ENCODE measurements around the gene GRM8. TPM values are rescaled to one million over a fixed set of nuclear protein-coding genes. Genes with fewer than 3 reads are reported as not detected.

Gene GRM8
- total RNA-seq, 1 experiment from 2014 or later, result not detected

GRCh38 chr7:127119517-127119916 lies 133.2 kb downstream of the GRM8 start:
- intact Hi-C loops (cut with micrococcal nuclease; ENCODE audit: unreplicated experiment) (no loop called here), in situ Hi-C loops (cut with HindIII; ENCODE audit: low pct_unique_long_range_greater_than_20kb, low sequenced_read_pairs) (no loop called here)
- H3K36me3 ChIP-seq (ENCODE audit: control insufficient read depth, insufficient read depth, low read length), result no peaks in the 10 kb centered on the region
- H3K27ac ChIP-seq (ENCODE audit: low read length), result no peak overlapping the region
- H3K27me3 ChIP-seq (ENCODE audit: control insufficient read depth, insufficient read depth, low read length), result no peaks in the 10 kb centered on the region
- ATAC-seq, result no peak
- ChIA-PET POLR2A (no interaction called here), CTCF (no interaction called here)
- no peak overlapping the region for H3K4me3 ChIP-seq (ENCODE audit: low read depth in 2 of 2, low read length in 2 of 2)
- no peaks in the 10 kb centered on the region for H3K9me3 ChIP-seq (ENCODE audit: control insufficient read depth, insufficient read depth, low read depth, low read length)
- H3K4me1 ChIP-seq (ENCODE audit: control insufficient read depth, insufficient read depth, low read length), result no peaks in the 10 kb centered on the region
- TF ChIP-seq POLR2AphosphoS5 (IDR thresholded peaks at IDR 0.05; ENCODE audit: low read depth, low read length) (no peak), CTCF (IDR thresholded peaks at IDR 0.05) (no peak), SIN3A (IDR thresholded peaks at IDR 0.05; ENCODE audit: borderline replicate concordance, insufficient read depth, low read depth, low read length) (no peak), TCF7L2 (IDR thresholded peaks at IDR 0.05; ENCODE audit: low read depth, low read length) (no peak), REST (IDR thresholded peaks at IDR 0.05; ENCODE audit: insufficient read depth in 1 of 2, low read depth in 2 of 2, low read length in 1 of 2) (no peak)
- BruUV-seq (replicated peaks), result no TSS peak
- no peak for DNase-seq (ENCODE audit: low read depth, low spot score)

DNA sequence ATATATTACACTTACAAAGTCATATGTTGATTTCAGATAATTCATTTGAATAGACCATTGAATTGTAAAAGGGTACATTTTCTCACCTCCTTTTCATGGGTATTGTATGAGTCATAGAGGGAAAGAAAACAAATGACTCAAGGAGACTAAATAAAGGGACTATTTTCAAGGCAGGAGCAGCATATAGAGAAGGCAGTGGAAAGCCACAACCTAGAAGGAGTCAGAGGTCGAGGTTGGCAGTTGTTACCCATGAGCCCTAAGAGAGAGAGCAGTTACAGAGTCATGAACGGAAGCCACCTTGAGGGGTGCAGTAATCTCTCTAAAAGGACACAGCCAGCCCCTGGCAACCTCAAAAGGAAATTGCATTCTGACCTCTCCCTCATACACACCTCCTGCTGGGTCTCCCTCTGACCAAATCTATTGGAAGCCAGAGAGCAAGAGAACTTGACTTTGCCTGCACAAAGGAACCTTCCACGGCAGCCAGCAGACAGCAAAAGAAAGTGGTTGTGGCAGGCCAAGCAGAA lies 137.9 kb downstream of the GRM8 start:
- Histone ChIP-seq H3K36me3 (ENCODE audit: control insufficient read depth, insufficient read depth, low read length) (no peaks in the 10 kb centered on the region), H3K4me1 (ENCODE audit: control insufficient read depth, insufficient read depth, low read length) (no peaks in the 10 kb centered on the region), H3K27me3 (ENCODE audit: control insufficient read depth, insufficient read depth, low read length) (no peaks in the 10 kb centered on the region), H3K27ac (ENCODE audit: low read length) (no peak overlapping the region), H3K4me3 (ENCODE audit: low read depth in 2 of 2, low read length in 2 of 2) (no peak overlapping the region), H3K9me3 (ENCODE audit: control insufficient read depth, insufficient read depth, low read depth, low read length) (no peaks in the 10 kb centered on the region)
- TF ChIP-seq SIN3A (IDR thresholded peaks at IDR 0.05; ENCODE audit: borderline replicate concordance, insufficient read depth, low read depth, low read length), result no peak
- no peak for TF ChIP-seq POLR2AphosphoS5 (IDR thresholded peaks at IDR 0.05; ENCODE audit: low read depth, low read length)
- no peak for TF ChIP-seq REST (IDR thresholded peaks at IDR 0.05; ENCODE audit: insufficient read depth in 1 of 2, low read depth in 2 of 2, low read length in 1 of 2)
- no peak for TF ChIP-seq TCF7L2 (IDR thresholded peaks at IDR 0.05; ENCODE audit: low read depth, low read length)
- no peak for TF ChIP-seq CTCF (IDR thresholded peaks at IDR 0.05)
- ChIA-PET CTCF (no interaction called here), POLR2A (no interaction called here)
- DNase-seq (ENCODE audit: low read depth, low spot score), result no peak
- in situ Hi-C loops (cut with HindIII; ENCODE audit: low pct_unique_long_range_greater_than_20kb, low sequenced_read_pairs) (no loop called here), intact Hi-C loops (cut with micrococcal nuclease; ENCODE audit: unreplicated experiment) (no loop called here)
- BruUV-seq (replicated peaks), result no TSS peak
- peak; percentile 51; the same call in 1 of the 2 replicates for ATAC-seq
